SIG-M5 treated with dmso at 0.1 percent for 504 hours (cell line): ENCODE data around the gene SHANK2.

Experiments
- DNase-seq: peaks from one replicate; lab custom pipeline; 2025; ENCODE audit not compliant: unreplicated experiment; lab: John Stamatoyannopoulos, UW

SHANK2 gene

GRCh38 chr11:71222318-71223080, 29.9 kb downstream of the SHANK2 start:
- DNase-seq, result no peak

- DNase-seq, result no peak
Measured at GRCh38 chr11:71221821-71222220, 30.6 kb downstream of the SHANK2 start.

GRCh38 chr11:71221201-71221600, 31.2 kb downstream of the SHANK2 start:
- no peak for DNase-seq

- DNase-seq, result no peak
Measured at GRCh38 chr11:71218789-71219499, 33.4 kb downstream of the SHANK2 start.

- no peak for DNase-seq
Measured at GRCh38 chr11:71215425-71215965, 36.9 kb downstream of the SHANK2 start.

GRCh38 chr11:71214553-71215424, 37.6 kb downstream of the SHANK2 start:
- DNase-seq, result no peak

- DNase-seq, result no peak
Measured at GRCh38 chr11:71213696-71214552, 38.5 kb downstream of the SHANK2 start.

- no peak for DNase-seq
Measured at GRCh38 chr11:71212871-71213559, 39.4 kb downstream of the SHANK2 start.

- DNase-seq, result no peak
Measured at GRCh38 chr11:71211631-71212030, 40.7 kb downstream of the SHANK2 start.

- no peak for DNase-seq
Measured at GRCh38 chr11:71210861-71211260, 41.5 kb downstream of the SHANK2 start.

GRCh38 chr11:71209656-71210055, 42.7 kb downstream of the SHANK2 start:
- no peak for DNase-seq

- no peak for DNase-seq
Measured at GRCh38 chr11:71209181-71209580, 43.2 kb downstream of the SHANK2 start.

GRCh38 chr11:71208011-71208774, 44.2 kb downstream of the SHANK2 start:
- DNase-seq, result no peak

- DNase-seq, result no peak
Measured at GRCh38 chr11:71207563-71207962, 44.8 kb downstream of the SHANK2 start.

- DNase-seq, result no peak
Measured at GRCh38 chr11:71206186-71206585, 46.2 kb downstream of the SHANK2 start.

GRCh38 chr11:71204748-71205664, 47.4 kb downstream of the SHANK2 start:
- no peak for DNase-seq

- DNase-seq, result no peak
Measured at GRCh38 chr11:71204294-71204693, 48.1 kb downstream of the SHANK2 start.

- DNase-seq, result no peak
Measured at GRCh38 chr11:71203681-71204080, 48.7 kb downstream of the SHANK2 start.
